Liver (tissue), 3 donors: ENCODE data around the gene TMEM45A.

ENCODE experiments used
- EGR1 ChIP-seq, 2 donors: IDR thresholded peaks; 2 replicates each; pipeline ENCODE4 v1.6.1; 2016 to 2018; ENCODE audit warnings: antibody characterized with exemption in 2 of 2, low read depth in 2 of 2
- JUND ChIP-seq, 2 donors: IDR thresholded peaks; 2 replicates each; pipeline ENCODE4 v1.6.1; 2016; ENCODE audit warnings: antibody characterized with exemption in 2 of 2
- NR2F2 ChIP-seq: IDR thresholded peaks from 2 replicates; pipeline ENCODE4 v1.6.1; 2016; ENCODE audit warnings: antibody characterized with exemption
- SP1 ChIP-seq: IDR thresholded peaks from 2 replicates; pipeline ENCODE4 v1.6.1; 2018; ENCODE audit warnings: antibody characterized with exemption, mild to moderate bottlenecking
- YY1 ChIP-seq: IDR thresholded peaks from 2 replicates; pipeline ENCODE4 v1.6.1; 2016; ENCODE audit warnings: antibody characterized with exemption, mild to moderate bottlenecking
- TF ChIP-seq, protein P1 (sequence below): fragments of 150-350 bp; IDR thresholded peaks from 2 replicates; pipeline ENCODE4 v1.5.1; 2017; ENCODE audit warnings: improper control_type of control experiment, low read depth, low read length; ENCODE audit not compliant: missing input control
- TF ChIP-seq, protein P2 (sequence below): IDR thresholded peaks from 2 replicates; pipeline ENCODE4 v1.6.1; 2016; ENCODE audit warnings: antibody characterized with exemption, mild to moderate bottlenecking
- TF ChIP-seq, protein P3 (sequence below): IDR thresholded peaks from 2 replicates; pipeline ENCODE4 v1.6.1; 2016; ENCODE audit warnings: antibody characterized with exemption
- donor health status: healthy.
- donor health status: healthy.

DNA sequence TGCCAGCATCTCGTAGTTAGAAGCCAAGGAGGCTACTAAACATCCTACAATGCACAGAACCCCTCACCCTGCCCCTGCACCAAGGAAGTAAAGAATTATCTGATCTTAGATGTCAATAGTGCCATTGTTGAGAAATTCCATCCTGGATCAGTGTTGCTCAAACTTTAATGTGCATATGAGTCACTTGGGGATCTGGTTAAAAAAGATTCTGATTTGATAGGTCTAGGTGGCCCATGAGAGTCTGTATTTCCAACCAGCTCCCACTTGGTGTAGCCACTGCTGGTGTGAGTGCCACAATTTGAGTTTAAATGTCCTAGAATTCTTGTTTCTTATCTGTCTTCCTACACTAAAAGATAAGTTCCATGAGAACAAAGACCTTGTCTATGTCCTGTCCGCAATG lies 43.7 kb downstream of the TMEM45A start:
- no peak for TF ChIP-seq EGR1 (IDR thresholded peaks at IDR 0.05; ENCODE audit: low read depth in 2 of 2)
- TF ChIP-seq, protein P1, sequence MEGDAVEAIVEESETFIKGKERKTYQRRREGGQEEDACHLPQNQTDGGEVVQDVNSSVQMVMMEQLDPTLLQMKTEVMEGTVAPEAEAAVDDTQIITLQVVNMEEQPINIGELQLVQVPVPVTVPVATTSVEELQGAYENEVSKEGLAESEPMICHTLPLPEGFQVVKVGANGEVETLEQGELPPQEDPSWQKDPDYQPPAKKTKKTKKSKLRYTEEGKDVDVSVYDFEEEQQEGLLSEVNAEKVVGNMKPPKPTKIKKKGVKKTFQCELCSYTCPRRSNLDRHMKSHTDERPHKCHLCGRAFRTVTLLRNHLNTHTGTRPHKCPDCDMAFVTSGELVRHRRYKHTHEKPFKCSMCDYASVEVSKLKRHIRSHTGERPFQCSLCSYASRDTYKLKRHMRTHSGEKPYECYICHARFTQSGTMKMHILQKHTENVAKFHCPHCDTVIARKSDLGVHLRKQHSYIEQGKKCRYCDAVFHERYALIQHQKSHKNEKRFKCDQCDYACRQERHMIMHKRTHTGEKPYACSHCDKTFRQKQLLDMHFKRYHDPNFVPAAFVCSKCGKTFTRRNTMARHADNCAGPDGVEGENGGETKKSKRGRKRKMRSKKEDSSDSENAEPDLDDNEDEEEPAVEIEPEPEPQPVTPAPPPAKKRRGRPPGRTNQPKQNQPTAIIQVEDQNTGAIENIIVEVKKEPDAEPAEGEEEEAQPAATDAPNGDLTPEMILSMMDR, result no peak
- TF ChIP-seq, protein P2, sequence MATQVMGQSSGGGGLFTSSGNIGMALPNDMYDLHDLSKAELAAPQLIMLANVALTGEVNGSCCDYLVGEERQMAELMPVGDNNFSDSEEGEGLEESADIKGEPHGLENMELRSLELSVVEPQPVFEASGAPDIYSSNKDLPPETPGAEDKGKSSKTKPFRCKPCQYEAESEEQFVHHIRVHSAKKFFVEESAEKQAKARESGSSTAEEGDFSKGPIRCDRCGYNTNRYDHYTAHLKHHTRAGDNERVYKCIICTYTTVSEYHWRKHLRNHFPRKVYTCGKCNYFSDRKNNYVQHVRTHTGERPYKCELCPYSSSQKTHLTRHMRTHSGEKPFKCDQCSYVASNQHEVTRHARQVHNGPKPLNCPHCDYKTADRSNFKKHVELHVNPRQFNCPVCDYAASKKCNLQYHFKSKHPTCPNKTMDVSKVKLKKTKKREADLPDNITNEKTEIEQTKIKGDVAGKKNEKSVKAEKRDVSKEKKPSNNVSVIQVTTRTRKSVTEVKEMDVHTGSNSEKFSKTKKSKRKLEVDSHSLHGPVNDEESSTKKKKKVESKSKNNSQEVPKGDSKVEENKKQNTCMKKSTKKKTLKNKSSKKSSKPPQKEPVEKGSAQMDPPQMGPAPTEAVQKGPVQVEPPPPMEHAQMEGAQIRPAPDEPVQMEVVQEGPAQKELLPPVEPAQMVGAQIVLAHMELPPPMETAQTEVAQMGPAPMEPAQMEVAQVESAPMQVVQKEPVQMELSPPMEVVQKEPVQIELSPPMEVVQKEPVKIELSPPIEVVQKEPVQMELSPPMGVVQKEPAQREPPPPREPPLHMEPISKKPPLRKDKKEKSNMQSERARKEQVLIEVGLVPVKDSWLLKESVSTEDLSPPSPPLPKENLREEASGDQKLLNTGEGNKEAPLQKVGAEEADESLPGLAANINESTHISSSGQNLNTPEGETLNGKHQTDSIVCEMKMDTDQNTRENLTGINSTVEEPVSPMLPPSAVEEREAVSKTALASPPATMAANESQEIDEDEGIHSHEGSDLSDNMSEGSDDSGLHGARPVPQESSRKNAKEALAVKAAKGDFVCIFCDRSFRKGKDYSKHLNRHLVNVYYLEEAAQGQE, result no peak
- TF ChIP-seq JUND (IDR thresholded peaks at IDR 0.05), result peak; percentile 40 to 77
- TF ChIP-seq YY1, result no peak
- no peak for TF ChIP-seq NR2F2
- TF ChIP-seq, protein P3, sequence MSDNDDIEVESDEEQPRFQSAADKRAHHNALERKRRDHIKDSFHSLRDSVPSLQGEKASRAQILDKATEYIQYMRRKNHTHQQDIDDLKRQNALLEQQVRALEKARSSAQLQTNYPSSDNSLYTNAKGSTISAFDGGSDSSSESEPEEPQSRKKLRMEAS, result no peak
- TF ChIP-seq SP1, result no peak
